Astrocyte of the cerebellum (primary cell): ENCODE measurements around the gene OLAH.
"Not testable (repeated sequence)": the region's sequence is repeated elsewhere in the genome, so short reads cannot be mapped to it uniquely, and the experiment has no call there.

Experiments used
- DNase-seq: peaks from one replicate; pipeline ENCODE4 v3.0.0-alpha.2; 2011; ENCODE audit warnings: low read depth
- H3K4me3 ChIP-seq: 2 replicates; pipeline ENCODE4 v1.5.1; 2011; ENCODE audit warnings: mild to moderate bottlenecking, low read depth, low read length, moderate library complexity
- in situ Hi-C: cut with HindIII; loops from 2 replicates; pipeline ENCODE4 v1.10.0; 2017; ENCODE audit warnings: low sequenced_read_pairs
- TF ChIP-seq, protein P1 (sequence below): IDR thresholded peaks from 2 replicates; pipeline ENCODE4 v1.5.1; 2012; ENCODE audit warnings: low read length, low read depth, moderate library complexity, mild to moderate bottlenecking; ENCODE audit errors: missing control alignments

Gene OLAH

DNA sequence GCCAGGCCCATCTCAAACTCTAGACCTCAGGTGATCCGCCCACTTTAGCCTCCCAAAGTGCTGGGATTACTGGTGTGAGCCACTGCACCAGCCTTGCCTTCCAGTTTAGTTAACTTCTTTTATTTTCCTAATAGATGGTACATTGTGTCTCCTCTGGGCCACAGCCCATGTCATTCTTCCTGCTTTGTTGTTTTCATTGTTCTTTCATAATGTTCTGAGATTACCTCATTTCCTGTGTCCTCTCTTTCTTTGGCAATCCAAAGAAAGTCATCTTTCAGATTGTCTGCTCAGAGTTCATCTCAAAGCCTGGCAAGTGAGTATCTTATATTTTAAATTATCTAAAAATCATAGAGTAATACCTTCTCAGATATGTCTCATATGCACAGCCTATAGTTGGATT is at the start of gene OLAH:
OLAH (plus strand) TSS at position 270 of the 400 bp plus-strand sequence. CDS start 3,346 bp downstream, outside the sequence.
- no peak within 1 kb of the TSS for H3K4me3 ChIP-seq
- TF ChIP-seq, protein P1, sequence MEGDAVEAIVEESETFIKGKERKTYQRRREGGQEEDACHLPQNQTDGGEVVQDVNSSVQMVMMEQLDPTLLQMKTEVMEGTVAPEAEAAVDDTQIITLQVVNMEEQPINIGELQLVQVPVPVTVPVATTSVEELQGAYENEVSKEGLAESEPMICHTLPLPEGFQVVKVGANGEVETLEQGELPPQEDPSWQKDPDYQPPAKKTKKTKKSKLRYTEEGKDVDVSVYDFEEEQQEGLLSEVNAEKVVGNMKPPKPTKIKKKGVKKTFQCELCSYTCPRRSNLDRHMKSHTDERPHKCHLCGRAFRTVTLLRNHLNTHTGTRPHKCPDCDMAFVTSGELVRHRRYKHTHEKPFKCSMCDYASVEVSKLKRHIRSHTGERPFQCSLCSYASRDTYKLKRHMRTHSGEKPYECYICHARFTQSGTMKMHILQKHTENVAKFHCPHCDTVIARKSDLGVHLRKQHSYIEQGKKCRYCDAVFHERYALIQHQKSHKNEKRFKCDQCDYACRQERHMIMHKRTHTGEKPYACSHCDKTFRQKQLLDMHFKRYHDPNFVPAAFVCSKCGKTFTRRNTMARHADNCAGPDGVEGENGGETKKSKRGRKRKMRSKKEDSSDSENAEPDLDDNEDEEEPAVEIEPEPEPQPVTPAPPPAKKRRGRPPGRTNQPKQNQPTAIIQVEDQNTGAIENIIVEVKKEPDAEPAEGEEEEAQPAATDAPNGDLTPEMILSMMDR, result no peak
- no peak for DNase-seq
- in situ Hi-C loops, result no loop called here

DNA sequence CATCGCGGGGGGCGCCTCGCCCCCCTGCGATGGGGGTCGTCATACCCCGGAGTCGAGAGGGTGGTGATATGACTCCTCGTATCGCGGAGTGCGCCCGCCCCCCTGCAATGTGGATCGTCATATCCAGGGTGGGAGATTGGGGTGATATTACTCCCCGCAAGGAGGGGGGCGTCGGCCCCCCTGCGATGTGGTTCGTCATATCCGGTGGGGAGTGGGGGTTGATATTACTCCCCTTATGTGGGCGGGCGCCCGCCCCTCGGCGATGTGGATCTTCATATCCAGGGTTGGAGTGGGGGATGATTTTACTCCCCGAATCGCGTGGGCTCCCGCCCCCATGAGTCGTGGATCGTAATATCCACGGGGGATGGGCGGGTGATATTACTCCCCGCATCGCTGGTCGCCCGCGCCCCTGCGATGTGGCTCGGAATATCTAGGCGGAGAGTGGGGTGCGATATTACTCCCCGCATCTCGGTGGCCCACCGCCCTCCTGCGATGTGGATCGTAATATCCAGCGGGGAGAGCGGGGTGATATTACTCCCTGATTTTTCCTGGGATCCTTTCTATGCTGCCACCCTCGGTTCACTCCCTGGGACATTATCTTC is 47.7 kb upstream of the OLAH start:
- TF ChIP-seq, protein P1, result no peak
- H3K4me3 ChIP-seq, result peak overlapping the region; percentile 43
- in situ Hi-C loops, result no loop called here
- no peak for DNase-seq

DNA sequence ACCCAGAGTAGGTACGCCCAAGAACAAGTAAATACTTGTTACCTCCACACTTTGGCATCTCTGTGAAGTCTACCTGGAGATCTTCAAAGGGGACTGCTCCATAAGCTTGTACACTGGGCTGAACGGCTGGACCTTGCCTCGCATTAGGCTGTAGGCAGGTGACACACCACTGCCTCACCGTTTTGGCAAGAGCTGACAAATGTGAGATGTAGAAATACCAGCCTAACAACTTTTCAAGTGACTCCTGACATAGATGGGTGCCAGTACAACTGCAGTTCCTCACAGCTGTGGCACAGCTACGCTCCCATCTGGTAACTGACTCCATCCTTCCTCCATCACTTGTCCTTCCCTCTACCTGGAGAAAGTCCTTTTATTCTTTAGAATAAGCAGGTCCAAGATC is 30.2 kb upstream of the OLAH start:
- DNase-seq, H3K4me3 ChIP-seq, in situ Hi-C loops: not testable (repeated sequence)

DNA sequence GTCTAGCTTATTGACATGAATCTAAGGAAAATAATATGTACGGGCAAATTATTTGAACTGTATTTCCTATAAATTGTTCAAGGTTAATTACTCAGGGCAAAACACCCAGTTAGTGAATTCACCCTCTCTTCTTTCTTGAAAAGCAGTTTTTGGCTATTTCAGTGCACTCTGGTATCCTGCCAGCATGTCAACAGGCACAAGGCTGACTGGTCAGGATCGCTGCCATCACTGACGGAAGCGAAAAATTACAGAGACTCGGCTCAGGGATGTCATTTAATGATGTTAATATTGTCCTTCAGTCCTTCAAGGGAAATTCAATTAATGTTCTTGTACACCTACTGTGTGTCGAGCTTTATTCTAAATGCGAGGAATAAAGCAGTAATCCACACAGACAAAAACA is 28.3 kb upstream of the OLAH start:
- DNase-seq, result no peak
- H3K4me3 ChIP-seq, result no peak overlapping the region
- TF ChIP-seq, protein P1, result no peak
- in situ Hi-C loops, result no loop called here

DNA sequence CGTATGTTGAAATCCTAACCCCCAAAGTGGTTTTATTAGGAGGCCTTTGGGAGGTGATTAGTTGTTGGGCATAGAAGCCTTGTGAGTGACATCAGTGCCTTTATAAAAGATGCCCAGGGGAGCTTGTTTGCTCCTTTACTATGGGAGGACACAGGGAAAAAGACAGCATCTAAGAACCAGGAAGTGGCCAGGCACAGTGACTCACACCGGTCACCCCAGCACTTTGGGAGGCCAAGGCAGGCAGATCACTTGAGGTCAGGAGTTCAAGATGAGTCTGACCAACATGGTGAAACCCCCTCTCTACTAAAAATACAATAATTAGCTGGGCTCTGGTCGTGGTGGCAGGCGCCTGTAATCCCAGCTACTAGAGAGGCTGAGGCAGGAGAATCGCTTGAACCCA is 22.8 kb upstream of the OLAH start:
- in situ Hi-C loops, result loop anchor here (10.0 kb wide), 1 partner anchor 116 kb away; no protein-coding TSS in a partner anchor
- not testable (repeated sequence) for H3K4me3 ChIP-seq, DNase-seq

DNA sequence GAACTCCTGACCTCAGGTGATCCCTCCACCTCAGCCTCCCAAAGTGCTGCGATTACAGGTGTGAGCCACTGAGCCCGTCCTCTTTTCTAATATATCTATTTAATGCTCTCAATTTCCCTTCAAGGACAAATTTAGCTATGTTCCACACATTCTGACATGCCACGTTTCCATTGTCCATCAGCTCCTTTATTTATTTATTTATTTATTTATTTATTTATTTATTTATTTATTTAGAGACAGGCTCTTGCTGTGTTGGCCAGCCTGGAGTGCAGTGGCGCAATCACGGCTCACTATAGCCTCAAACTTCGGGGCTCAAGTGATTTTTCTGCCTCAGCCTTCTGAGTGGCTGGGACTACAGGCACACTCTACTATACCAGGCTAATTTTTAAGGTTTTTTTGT is 20.7 kb upstream of the OLAH start:
- in situ Hi-C loops, result loop anchor here (10.0 kb wide), 1 partner anchor 118 kb away; no protein-coding TSS in a partner anchor
- DNase-seq, H3K4me3 ChIP-seq: not testable (repeated sequence)

DNA sequence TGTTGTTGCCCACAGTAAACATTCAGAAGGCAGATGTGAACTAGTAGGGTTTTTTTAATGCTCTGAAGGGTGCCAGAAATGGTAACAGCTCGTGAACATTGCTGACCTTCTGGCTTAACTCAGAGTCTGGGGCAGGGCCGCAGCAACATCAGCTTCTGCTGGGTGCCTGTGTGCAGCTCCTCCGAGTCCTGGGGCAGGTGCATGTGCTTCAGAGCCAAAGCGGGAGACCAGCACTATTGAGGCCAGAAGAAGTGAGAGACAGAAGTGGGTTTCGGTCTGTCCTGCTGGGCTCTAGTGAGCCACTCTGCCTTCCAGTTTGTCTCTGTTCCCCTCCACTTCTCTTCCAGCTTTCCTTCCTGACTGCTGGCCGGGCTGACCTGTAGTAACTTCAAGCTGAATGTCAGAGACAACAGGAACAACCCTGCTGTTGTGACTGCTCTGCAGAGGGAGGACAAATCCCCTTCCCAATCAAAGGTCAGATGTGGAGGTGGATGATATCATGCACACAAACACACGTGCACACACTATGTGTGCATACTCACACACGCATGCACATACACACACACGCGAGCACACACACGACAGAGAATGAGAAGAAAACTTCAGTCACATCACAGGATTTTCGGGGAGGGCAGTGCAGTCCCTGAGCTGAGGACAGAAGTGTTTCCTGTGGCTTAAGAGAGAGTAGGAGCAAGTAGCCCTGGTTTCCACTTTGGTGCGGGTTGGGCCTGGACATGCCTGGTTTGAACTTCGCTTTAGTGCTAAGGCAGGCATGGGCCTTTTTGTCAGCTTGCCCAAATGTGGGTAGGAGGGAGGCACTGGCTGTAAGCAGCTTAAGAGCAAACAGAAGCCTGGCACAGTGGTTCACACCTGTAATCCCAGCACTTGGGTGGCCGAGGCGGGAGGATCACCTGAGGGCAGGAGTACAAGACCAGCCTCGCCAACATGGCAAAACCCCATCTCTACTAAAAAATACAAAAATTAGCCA is 19.4 kb upstream of the OLAH start:
- not testable (repeated sequence) for H3K4me3 ChIP-seq, DNase-seq
- in situ Hi-C loops, result loop anchor here (5.0 to 10.0 kb wide), 2 partner anchors 68 to 120 kb away; no protein-coding TSS in a partner anchor

DNA sequence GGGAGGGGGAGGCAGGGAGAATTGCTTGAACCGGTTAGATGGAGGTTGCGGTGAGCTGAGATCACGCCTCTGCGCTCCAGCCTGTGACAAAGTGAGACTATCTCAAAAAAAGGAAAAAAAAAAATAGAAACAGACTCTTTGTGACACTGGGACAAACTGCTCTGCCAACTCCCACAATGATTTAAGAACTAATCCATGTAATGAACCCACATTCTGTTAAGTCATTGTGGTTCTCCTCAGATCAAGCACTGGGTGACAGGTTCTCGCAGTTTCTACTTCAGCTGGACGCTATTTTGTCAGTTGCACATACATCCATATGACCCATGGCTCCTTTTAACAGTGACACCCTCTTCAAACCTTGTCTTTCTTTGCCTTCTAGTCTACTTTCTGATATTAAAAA is 18.7 kb upstream of the OLAH start:
- in situ Hi-C loops, result loop anchor here (5.0 to 10.0 kb wide), 2 partner anchors 67 to 120 kb away; no protein-coding TSS in a partner anchor
- not testable (repeated sequence) for DNase-seq, H3K4me3 ChIP-seq

DNA sequence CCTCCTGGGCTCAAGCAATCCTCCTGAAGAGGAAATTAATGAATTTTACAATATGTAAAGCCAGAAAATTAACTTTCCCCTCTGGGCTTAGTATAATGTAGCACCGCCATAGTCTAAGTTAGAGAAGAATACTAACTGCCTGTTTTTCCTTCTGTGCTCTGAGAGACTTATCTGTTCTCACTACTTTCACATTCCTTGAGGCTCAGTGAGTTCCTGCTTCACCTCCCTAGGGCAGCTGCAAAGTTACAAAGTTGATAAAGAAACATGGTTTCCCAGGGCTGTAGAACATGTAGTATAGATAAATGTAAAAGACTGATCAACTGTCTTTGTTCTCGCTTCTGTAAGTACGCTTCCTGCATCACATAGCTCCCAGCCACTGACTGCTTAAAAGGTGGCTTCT is 16.0 kb upstream of the OLAH start:
- H3K4me3 ChIP-seq, result no peak overlapping the region
- TF ChIP-seq, protein P1, result no peak
- in situ Hi-C loops, result loop anchor here (5.0 to 10.0 kb wide), 2 partner anchors 65 to 123 kb away; no protein-coding TSS in a partner anchor
- no peak for DNase-seq
